OCI-LY1 (cell line): ENCODE measurements around the gene AMER3.

Source experiments
- H2AFZ ChIP-seq: fragments of 200-600 bp; sonication (generic), shearing (Covaris generic); 2 replicates; pipeline ENCODE4 v1.6.0; 2014; ENCODE audit warnings: antibody characterized with exemption, mild to moderate bottlenecking, low read length
- H3F3A ChIP-seq: fragments of 200-600 bp; sonication (generic), shearing (Covaris generic); 2 replicates; pipeline ENCODE4 v1.6.0; 2014; ENCODE audit warnings: mild to moderate bottlenecking, antibody characterized with exemption, low read length, moderate library complexity; ENCODE audit not compliant: insufficient read depth
- H3K27ac ChIP-seq: fragments of 200-600 bp; sonication (generic); 2 replicates; pipeline ENCODE4 v1.5.1; 2014; ENCODE audit warnings: low read length, mixed run types, mild to moderate bottlenecking, low read depth; ENCODE audit not compliant: poor library complexity, severe bottlenecking
- H3K27me3 ChIP-seq: fragments of 200-600 bp; sonication (generic); 2 replicates; pipeline ENCODE4 v1.6.0; 2014; ENCODE audit warnings: antibody characterized with exemption, mild to moderate bottlenecking, low read length, moderate library complexity; ENCODE audit not compliant: insufficient read depth
- H3K36me3 ChIP-seq: fragments of 200-600 bp; sonication (generic); 2 replicates; pipeline ENCODE4 v1.6.1; 2014; ENCODE audit warnings: mild to moderate bottlenecking, antibody characterized with exemption, low read length, moderate library complexity, mixed read lengths; ENCODE audit not compliant: insufficient read depth
- H3K4me1 ChIP-seq: fragments of 200-600 bp; sonication (generic); 2 replicates; pipeline ENCODE4 v1.5.1; 2014; ENCODE audit warnings: mild to moderate bottlenecking, low read length, moderate library complexity; ENCODE audit not compliant: insufficient read depth, severe bottlenecking
- H3K4me2 ChIP-seq: fragments of 200-600 bp; sonication (generic), shearing (Covaris generic); 2 replicates; pipeline ENCODE4 v1.6.1; 2014; ENCODE audit warnings: low read length
- H3K4me3 ChIP-seq: fragments of 200-600 bp; sonication (generic); 2 replicates; pipeline ENCODE4 v1.5.1; 2014; ENCODE audit warnings: low read length, low read depth, mild to moderate bottlenecking, mixed read lengths; ENCODE audit not compliant: poor library complexity, severe bottlenecking
- H3K79me2 ChIP-seq: fragments of 200-600 bp; shearing (Covaris generic); 2 replicates; pipeline ENCODE4 v1.6.1; 2016; ENCODE audit warnings: mixed run types, low read length, mixed read lengths; ENCODE audit not compliant: insufficient read depth
- H3K9ac ChIP-seq: fragments of 200-600 bp; sonication (generic), shearing (Covaris generic); 2 replicates; pipeline ENCODE4 v1.6.1; 2014; ENCODE audit warnings: mild to moderate bottlenecking, low read length, mixed read lengths
- H3K9me2 ChIP-seq: fragments of 200-600 bp; sonication (generic), shearing (Covaris generic); 2 replicates; pipeline ENCODE4 v1.6.1; 2014; ENCODE audit warnings: low read depth, mild to moderate bottlenecking, low read length, mixed read lengths
- H3K9me3 ChIP-seq: fragments of 200-600 bp; shearing (Covaris generic); 2 replicates; pipeline ENCODE4 v1.6.1; 2014; ENCODE audit warnings: low read length, mixed read lengths
- H4K20me1 ChIP-seq: fragments of 200-600 bp; sonication (generic), shearing (Covaris generic); 2 replicates; pipeline ENCODE4 v1.6.0; 2016; ENCODE audit warnings: mild to moderate bottlenecking, low read length; ENCODE audit not compliant: insufficient read depth
- CTCF ChIP-seq: fragments of 200-600 bp; sonication (generic), shearing (Covaris generic); IDR thresholded peaks from 2 replicates; pipeline ENCODE4 v1.5.1; 2017; ENCODE audit warnings: mild to moderate bottlenecking, antibody characterized with exemption, low read length, moderate library complexity, mixed read lengths
- EZH2 ChIP-seq: fragments of 200-600 bp; sonication (generic), shearing (Covaris generic); IDR thresholded peaks from 2 replicates; pipeline ENCODE4 v1.8.0; 2017; ENCODE audit warnings: borderline replicate concordance, mixed run types, mild to moderate bottlenecking, antibody characterized with exemption, low read length, moderate library complexity, mixed read lengths

AMER3 gene

GRCh38 chr2:130766037-130766436 is 10.7 kb downstream of the AMER3 start:
- TF ChIP-seq EZH2 (no peak), CTCF (no peak)
- H3K79me2 ChIP-seq, result no peaks in the 10 kb centered on the region
- H3K9me3 ChIP-seq, result no peaks in the 10 kb centered on the region
- H3K36me3 ChIP-seq, result no peaks in the 10 kb centered on the region
- H3K4me1 ChIP-seq, result no peaks in the 10 kb centered on the region
- no peaks in the 10 kb centered on the region for H3F3A ChIP-seq
- no peaks in the 10 kb centered on the region for H3K27me3 ChIP-seq
- no peaks in the 10 kb centered on the region for H3K9me2 ChIP-seq
- no peak overlapping the region for H3K9ac ChIP-seq
- H2AFZ ChIP-seq, result no peak overlapping the region
- H4K20me1 ChIP-seq, result no peaks in the 10 kb centered on the region
- H3K27ac ChIP-seq, result no peak overlapping the region
- H3K4me3 ChIP-seq, result no peak overlapping the region
- no peak overlapping the region for H3K4me2 ChIP-seq

GRCh38 chr2:130766711-130767407 is 11.5 kb downstream of the AMER3 start:
- TF ChIP-seq EZH2, result no peak
- H3K27ac ChIP-seq, result no peak overlapping the region

GRCh38 chr2:130767408-130767775 is 12.1 kb downstream of the AMER3 start:
- TF ChIP-seq EZH2, result no peak
- TF ChIP-seq CTCF, result no peak
- Histone ChIP-seq H3K9me2 (no peaks in the 10 kb centered on the region), H2AFZ (no peak overlapping the region), H3K9me3 (no peaks in the 10 kb centered on the region), H3K36me3 (no peaks in the 10 kb centered on the region), H3F3A (no peaks in the 10 kb centered on the region), H3K79me2 (no peaks in the 10 kb centered on the region), H3K4me2 (no peak overlapping the region), H3K27me3 (no peaks in the 10 kb centered on the region), H3K27ac (no peak overlapping the region), H3K4me3 (no peak overlapping the region), H3K9ac (no peak overlapping the region), H3K4me1 (no peaks in the 10 kb centered on the region), H4K20me1 (no peaks in the 10 kb centered on the region)

More at GRCh38 chr2:130766711-130767407, 11.5 kb downstream of the AMER3 start:
- Histone ChIP-seq H4K20me1 (no peaks in the 10 kb centered on the region), H3K9me2 (no peaks in the 10 kb centered on the region), H3K9me3 (no peaks in the 10 kb centered on the region), H3K4me2 (no peak overlapping the region), H3K9ac (no peak overlapping the region), H3K4me1 (no peaks in the 10 kb centered on the region), H3K79me2 (no peaks in the 10 kb centered on the region), H2AFZ (no peak overlapping the region), H3K27me3 (no peaks in the 10 kb centered on the region), H3F3A (no peaks in the 10 kb centered on the region), H3K4me3 (no peak overlapping the region), H3K36me3 (no peaks in the 10 kb centered on the region)
